Mucosa of descending colon (tissue), 3 donors: ENCODE data around the gene BPGM. TPM values are rescaled to one million over a fixed set of nuclear protein-coding genes. Genes with fewer than 3 reads are reported as not detected.

Source experiments
- ATAC-seq: fragments of 200-7000 bp; cut with Tn5 transposase; one replicate; pipeline ENCODE4 v1.9.1; 2020; ENCODE audit warnings: mild to moderate bottlenecking, moderate library complexity
- DNase-seq, 3 donors: peaks; one replicate each; pipeline ENCODE4 v3.0.0-alpha.2; 2020
- H3K36me3 ChIP-seq: fragments of 200-600 bp; one replicate; pipeline ENCODE4 v1.8.0; 2021; ENCODE audit warnings: low read depth, mild to moderate bottlenecking
- H3K4me1 ChIP-seq: fragments of 200-600 bp; one replicate; pipeline ENCODE4 v1.8.0; 2021; ENCODE audit warnings: low read depth, mild to moderate bottlenecking
- H3K4me3 ChIP-seq: fragments of 200-600 bp; one replicate; pipeline ENCODE4 v1.8.0; 2021; ENCODE audit warnings: mild to moderate bottlenecking
- H3K9me3 ChIP-seq: fragments of 200-600 bp; one replicate; pipeline ENCODE4 v1.8.0; 2021; ENCODE audit warnings: mild to moderate bottlenecking
- CTCF ChIP-seq: fragments of 200-600 bp; IDR thresholded peaks from one replicate; pipeline ENCODE4 v1.8.0; 2022; ENCODE audit warnings: antibody characterized with exemption, mild to moderate bottlenecking
- intact Hi-C, 2 donors: fragments of 100-400 bp; cut with DNase I in 1 of 2; cut with micrococcal nuclease in 1 of 2; formaldehyde crosslinking; loops; one replicate each; pipeline versions ENCODE4 v1.11.0 to v1.11.1; 2022; cut with DNase I, micrococcal nuclease
- total RNA-seq, 3 donors: library from RNA; stranded (reverse); fragmentation: NEBNext Ultra II Directional in 2 of 3; extraction: Animal tissue kit (Norgen Biotek cat#: 25700) in 2 of 3; gene quantifications; one replicate each; pipeline versions ENCODE4 v1.2.1 to v1.2.4, GENCODE V29; 2021 to 2023
- donor health status: DM: no; HTN: no; CAD: no; lungs with moderate emphysema.
- donor health status: DM: no; HTN: no; CAD: no.
- donor health status: DM: no; HTN: yes; CAD: no.

Gene BPGM
- total RNA-seq, 3 donors from 2014 or later = 9.4 to 17.3 (median 9.4) TPM

GRCh38 chr7:134709197-134709596, 62.5 kb downstream of the BPGM start:
- intact Hi-C loops = no loop called here
- TF ChIP-seq CTCF = no peak
- Histone ChIP-seq H3K9me3 (no peaks in the 10 kb centered on the region), H3K4me1 (no peaks in the 10 kb centered on the region), H3K4me3 (no peak overlapping the region), H3K36me3 (no peaks in the 10 kb centered on the region)
- DNase-seq = no peak
- ATAC-seq = no peak

- no peak for TF ChIP-seq CTCF
- no peak for DNase-seq
- intact Hi-C loops = no loop called here
Observed at GRCh38 chr7:134710511-134710853, 63.8 kb downstream of the BPGM start.

GRCh38 chr7:134710854-134711624, 64.4 kb downstream of the BPGM start:
- ATAC-seq (no peak), DNase-seq (no peak)

More at GRCh38 chr7:134710511-134710853, 63.8 kb downstream of the BPGM start:
- no peaks in the 10 kb centered on the region for H3K36me3 ChIP-seq
- no peak overlapping the region for H3K4me3 ChIP-seq
- H3K9me3 ChIP-seq = no peaks in the 10 kb centered on the region
- no peak for ATAC-seq
- no peaks in the 10 kb centered on the region for H3K4me1 ChIP-seq

GRCh38 chr7:134712196-134712595, 65.5 kb downstream of the BPGM start:
- intact Hi-C loops = no loop called here
- DNase-seq = no peak
- no peak for TF ChIP-seq CTCF
- Histone ChIP-seq H3K9me3 (no peaks in the 10 kb centered on the region), H3K4me3 (no peak overlapping the region), H3K36me3 (no peaks in the 10 kb centered on the region), H3K4me1 (no peaks in the 10 kb centered on the region)
- no peak for ATAC-seq

More at GRCh38 chr7:134710854-134711624, 64.4 kb downstream of the BPGM start:
- no peaks in the 10 kb centered on the region for H3K36me3 ChIP-seq
- H3K9me3 ChIP-seq = no peaks in the 10 kb centered on the region
- H3K4me3 ChIP-seq = no peak overlapping the region
- no peaks in the 10 kb centered on the region for H3K4me1 ChIP-seq
- TF ChIP-seq CTCF = no peak
- intact Hi-C loops = no loop called here

- intact Hi-C loops = no loop called here
- DNase-seq (no peak), ATAC-seq (no peak)
- Histone ChIP-seq H3K9me3 (no peaks in the 10 kb centered on the region), H3K4me3 (no peak overlapping the region), H3K4me1 (no peaks in the 10 kb centered on the region), H3K36me3 (no peaks in the 10 kb centered on the region)
- TF ChIP-seq CTCF = no peak
Observed at GRCh38 chr7:134714470-134715205, 68.0 kb downstream of the BPGM start.
